K562 (cell line): Measurements from ENCODE around the gene TAP2. TPM values are rescaled to one million over a fixed set of nuclear protein-coding genes. Genes with fewer than 3 reads are reported as not detected.

Experiments used
- ATAC-seq: fragments of 200-7000 bp; cut with Tn5 transposase; 3 replicates; pipeline ENCODE4 v1.9.1; 2020; ENCODE audit warnings: moderate library complexity
- BruUV-seq: library from RNA; stranded (reverse); fragments of 400-500 nt; replicated peaks from 2 replicates; lab custom pipeline; 2021; lab: Mats Ljungman, UMichigan
- CTCF ChIA-PET: fragments of 300-600 bp; formaldehyde crosslinking; extraction: SDS; loops from one replicate; lab custom pipeline; 2021; ENCODE audit warnings: low intra/inter-chr PET ratio; lab: Yijun Ruan, JAX
- POLR2A ChIA-PET: fragments of 300-600, 350-650 bp; sonication (Branson Sonifier 250); formaldehyde crosslinking; extraction: SDS; loops from one replicate; lab custom pipeline; 2021; ENCODE audit warnings: antibody characterized with exemption, inconsistent platforms; lab: Yijun Ruan, JAX
- DNase-seq, 4 experiments: peaks; one replicate each; pipeline versions ENCODE4 v3.0.0 to v3.0.0-alpha.2; 2011 to 2018; ENCODE audit warnings: low spot score in 3 of 4, mixed read lengths in 3 of 4; ENCODE audit errors: extremely low read depth in 1 of 4
- FAIRE-seq: peaks from 2 replicates; lab custom pipeline; 2011; peaks lifted over from hg19 to GRCh38; lab: Jason Lieb, UNC
- H2AFZ ChIP-seq: 2 replicates; pipeline ENCODE4 v1.6.0; 2011; ENCODE audit warnings: low read depth, low read length, control low read depth, inconsistent platforms
- H3K27ac ChIP-seq: fragments of 200-600 bp; 3 replicates; pipeline ENCODE4 v1.8.0; 2011; ENCODE audit warnings: low read depth, mild to moderate bottlenecking, control low read depth, inconsistent platforms, low read length, moderate library complexity, mixed read lengths; ENCODE audit errors: extremely low read depth
- H3K27me3 ChIP-seq, 2 experiments: fragments of 300-600 bp in 1 of 2; 2 replicates in 1 of 2; 3 replicates in 1 of 2; pipeline versions ENCODE4 v1.6.0 to v1.8.0; 2011; ENCODE audit warnings: inconsistent platforms in 2 of 2, low read length in 2 of 2, mild to moderate bottlenecking in 1 of 2, mixed read lengths in 1 of 2, moderate library complexity in 1 of 2; ENCODE audit not compliant: control insufficient read depth in 2 of 2, insufficient read depth in 2 of 2
- H3K36me3 ChIP-seq: fragments of 300-600 bp; 3 replicates; pipeline ENCODE4 v1.8.0; 2011; ENCODE audit warnings: mild to moderate bottlenecking, low read length, inconsistent platforms; ENCODE audit not compliant: control insufficient read depth, insufficient read depth
- H3K4me1 ChIP-seq, 2 experiments: fragments of 200-600 bp in 1 of 2; replicated peaks in 1 of 2; 2 replicates in 1 of 2; 3 replicates in 1 of 2; pipeline versions ENCODE4 v1.5.1 to v1.8.0; 2011; ENCODE audit warnings: inconsistent platforms in 2 of 2, low read length in 2 of 2, mild to moderate bottlenecking in 1 of 2, mixed read lengths in 1 of 2, moderate library complexity in 1 of 2; ENCODE audit not compliant: control insufficient read depth in 2 of 2, insufficient read depth in 2 of 2
- H3K4me2 ChIP-seq: 2 replicates; pipeline ENCODE4 v1.6.1; 2011; ENCODE audit warnings: low read length, control low read depth, inconsistent platforms, mixed read lengths; ENCODE audit not compliant: insufficient read depth
- H3K4me3 ChIP-seq: fragments of 200-600 bp; sonication (generic), shearing (Covaris generic); 2 replicates; pipeline ENCODE4 v1.5.1; 2016; ENCODE audit warnings: control low read depth, inconsistent platforms
- H3K79me2 ChIP-seq: fragments of 200-600 bp; 3 replicates; pipeline ENCODE4 v1.8.0; 2011; ENCODE audit warnings: low read length, inconsistent platforms; ENCODE audit not compliant: control insufficient read depth, insufficient read depth
- H3K9ac ChIP-seq, 2 experiments: 2 replicates each; pipeline versions ENCODE4 v1.6.0 to v1.6.1; 2011; ENCODE audit warnings: low read depth in 2 of 2, low read length in 2 of 2, control low read depth in 1 of 2, inconsistent platforms in 1 of 2, mild to moderate bottlenecking in 1 of 2, mixed read lengths in 1 of 2; ENCODE audit not compliant: insufficient read depth in 1 of 2
- H3K9me1 ChIP-seq: one replicate; pipeline ENCODE4 v1.6.0; 2011; ENCODE audit warnings: inconsistent platforms, mild to moderate bottlenecking, low read length, moderate library complexity; ENCODE audit not compliant: control insufficient read depth, insufficient read depth
- H3K9me3 ChIP-seq: replicated peaks from 2 replicates; pipeline ENCODE4 v1.5.1; 2011; ENCODE audit warnings: low read depth, low read length, inconsistent platforms; ENCODE audit not compliant: control insufficient read depth, insufficient read depth
- H4K20me1 ChIP-seq: replicated peaks from 2 replicates; pipeline ENCODE4 v1.6.1; 2011; ENCODE audit warnings: low read length, inconsistent platforms, mixed read lengths; ENCODE audit not compliant: control insufficient read depth, insufficient read depth
- ESRRA ChIP-seq: fragments of 450-650 bp; IDR thresholded peaks from 2 replicates; pipeline ENCODE4 v1.6.1; 2014; ENCODE audit warnings: low read depth, mild to moderate bottlenecking, moderate library complexity, borderline replicate concordance
- KAT7 ChIP-seq: sonication (generic); formaldehyde crosslinking; IDR thresholded peaks from 2 replicates; pipeline ENCODE4 v1.8.0; 2022; ENCODE audit warnings: missing genetic modification reagents, mild to moderate bottlenecking, borderline replicate concordance
- KLF6 ChIP-seq: fragments of 250-450 bp; sonication (Bioruptor Pico); IDR thresholded peaks from 2 replicates; pipeline ENCODE4 v1.4.0; 2020; ENCODE audit warnings: mild to moderate bottlenecking, moderate library complexity, borderline replicate concordance
- NCOA4 ChIP-seq: fragments of 450-650 bp; IDR thresholded peaks from 2 replicates; pipeline ENCODE4 v1.6.1; 2018; ENCODE audit warnings: mild to moderate bottlenecking; ENCODE audit not compliant: partially characterized antibody
- SPI1 ChIP-seq: IDR thresholded peaks from 2 replicates; pipeline ENCODE4 v1.6.1; 2011; ENCODE audit warnings: low read depth, low read length, control low read depth, borderline replicate concordance
- VEZF1 ChIP-seq: fragments of 200-800 bp; sonication (Bioruptor generic); IDR thresholded peaks from 2 replicates; pipeline ENCODE4 v1.6.1; 2017; ENCODE audit warnings: missing genetic modification characterization, missing compliant biosample characterization
- ZNF324 ChIP-seq: fragments of 250-450 bp; sonication (Bioruptor Pico); IDR thresholded peaks from 2 replicates; pipeline ENCODE4 v1.4.0; 2020; ENCODE audit warnings: mild to moderate bottlenecking
- ZNF347 ChIP-seq: fragments of 450-650 bp; formaldehyde crosslinking; IDR thresholded peaks from 2 replicates; pipeline ENCODE4 v1.4.0; 2020; ENCODE audit warnings: low read depth, mild to moderate bottlenecking, moderate library complexity
- WGBS: fragments of 100-300 bp; shearing (Covaris generic); methylation state at CpG from one replicate; pipeline ENCODE4 v1.1.6; 2016; ENCODE audit warnings: low coverage, mixed read lengths; ENCODE audit not compliant: insufficient coverage; ENCODE audit errors: missing lambda C conversion rate; 5-methylcytosine and 5-hydroxymethylcytosine counted together
- in situ Hi-C: fragments of 300-500 bp; cut with MboI; formaldehyde crosslinking; loops from 4 replicates; pipeline ENCODE4 v1.15.0; 2018; ENCODE audit warnings: inconsistent platforms, mixed read lengths
- intact Hi-C: fragments of 100-400 bp; cut with micrococcal nuclease; formaldehyde crosslinking; loops from 2 replicates; pipeline ENCODE4 v1.14.2; 2022
- polyA plus RNA-seq, 8 experiments: library from polyadenylated mRNA; depleted of rRNA in 4 of 8; stranded (reverse) in 5 of 8; unstranded in 3 of 8; fragments of >200 nt; fragmentation: Nextera tagmentation in 2 of 8; fragmentation: Illumina TruSeq in 1 of 8; extraction: Ambion mirVana in 2 of 8; extraction: Trizol in 1 of 8; gene quantifications; 2 replicates each; pipeline versions ENCODE4 v1.2.1 to v1.2.3, GENCODE V29; 2011 to 2014; ENCODE audit warnings: inconsistent platforms in 1 of 8, missing spikeins in 1 of 8
- total RNA-seq, 7 experiments: library from RNA; depleted of rRNA in 6 of 7; stranded (reverse); fragments of >200 nt in 6 of 7; fragmentation: Illumina TruSeq in 2 of 7; extraction: Trizol in 2 of 7; gene quantifications; 2 replicates each; pipeline versions ENCODE4 v1.2.1 to v1.2.3, GENCODE V29; 2011 to 2021; ENCODE audit warnings: low replicate concordance in 1 of 7

Gene TAP2
- total and polyA plus RNA-seq, 9 of the 15 experiments (the other 6 are each of a cell fraction or from before 2014, with no cell fraction given), result 2.0 to 53.5 (median 19.6) TPM

- intact Hi-C loops (no loop called here), in situ Hi-C loops (no loop called here)
- H3K9me1 ChIP-seq, result no peaks in the 10 kb centered on the region
- H2AFZ ChIP-seq, result no peak overlapping the region
- no peak overlapping the region for H3K4me3 ChIP-seq
- CTCF ChIA-PET, result no interaction called here
- no peaks in the 10 kb centered on the region for H3K9me3 ChIP-seq
- H4K20me1 ChIP-seq, result no peaks in the 10 kb centered on the region
- peak; percentile 86 for TF ChIP-seq SPI1
- no peak for TF ChIP-seq VEZF1 (CRISPR knock-in tag)
- TF ChIP-seq ZNF347 (CRISPR knock-in tag), result no peak
- TF ChIP-seq, all 486 proteins: peak for 1
- H3K36me3 ChIP-seq, result no peaks in the 10 kb centered on the region
- H3K4me1 ChIP-seq, result no peaks in the 10 kb centered on the region
- POLR2A ChIA-PET, result interaction anchor here (1.0 kb wide), 1 partner anchor 179 kb away, joined by 5 read pairs; no protein-coding TSS in a partner anchor
- no peaks in the 10 kb centered on the region for H3K79me2 ChIP-seq
- ATAC-seq, result no peak
- H3K4me2 ChIP-seq, result no peak overlapping the region
- H3K9ac ChIP-seq, result no peak overlapping the region
- no TSS peak for BruUV-seq
- no peak for FAIRE-seq
- no peak overlapping the region for H3K27ac ChIP-seq
- peaks cover 5 to 7% of the 10 kb centered on the region in 2 experiments; a peak in 3 of 5 replicates for H3K27me3 ChIP-seq
- DNase-seq, result no peak
- 0% methylated on average over 2 of the region's 2 CpGs for WGBS
These were observed 35.1 kb downstream of the TAP2 start for GRCh38 chr6:32803416-32803815.

- H4K20me1 ChIP-seq, result no peaks in the 10 kb centered on the region
- BruUV-seq, result no TSS peak
- FAIRE-seq, result no peak
- no peak for DNase-seq
- no peak for ATAC-seq
- 4% methylated on average over 3 of the region's 3 CpGs for WGBS
- ChIA-PET CTCF (no interaction called here), POLR2A (interaction anchor here (0.7 to 1.5 kb wide), 6 partner anchors 9 to 1630 kb away, joined by 3 to 5 read pairs (median 3); no protein-coding TSS in a partner anchor)
- intact Hi-C loops (loop anchor here (5.0 kb wide), 2 partner anchors 68 to 552 kb away; no protein-coding TSS in a partner anchor), in situ Hi-C loops (loop anchor here (5.0 kb wide), 1 partner anchor 377 kb away; no protein-coding TSS in a partner anchor)
- H3K9me1 ChIP-seq, result no peaks in the 10 kb centered on the region
- no peak overlapping the region for H3K9ac ChIP-seq
- no peak overlapping the region for H2AFZ ChIP-seq
- H3K4me3 ChIP-seq, result no peak overlapping the region
- no peak overlapping the region for H3K27ac ChIP-seq
- peaks cover 17 to 23% of the 10 kb centered on the region in 2 experiments for H3K27me3 ChIP-seq
- no peaks in the 10 kb centered on the region for H3K4me1 ChIP-seq
- H3K4me2 ChIP-seq, result no peak overlapping the region
- no peaks in the 10 kb centered on the region for H3K9me3 ChIP-seq
- no peaks in the 10 kb centered on the region for H3K79me2 ChIP-seq
- no peak for TF ChIP-seq KAT7 (CRISPR knock-in tag)
- peak; percentile 91 for TF ChIP-seq ESRRA
- TF ChIP-seq NCOA4, result no peak
- no peak for TF ChIP-seq KLF6
- no peak for TF ChIP-seq ZNF324 (CRISPR knock-in tag)
- H3K36me3 ChIP-seq, result no peaks in the 10 kb centered on the region
These were observed 38.8 kb downstream of the TAP2 start for GRCh38 chr6:32799740-32800139.
